HG03175 (cell line): ENCODE measurements around the gene COL27A1.

ENCODE experiments used
- ATAC-seq: cut with Tn5 transposase; IDR thresholded peaks from one replicate; pipeline ENCODE4 v1.9.1; 2021; ENCODE audit warnings: mild to moderate bottlenecking, moderate library complexity; ENCODE audit not compliant: unreplicated experiment

Gene COL27A1

GRCh38 chr9:114155263-114155994 is at the start of gene COL27A1:
Gene COL27A1, plus strand, starts transcription at chr9:114155537. Its CDS starts 414 bp downstream, at chr9:114155951.
- peak; percentile 90 for ATAC-seq

- ATAC-seq, result no peak
These were observed 47.9 kb upstream of the COL27A1 start for GRCh38 chr9:114107286-114108001.

- peak; percentile 70 for ATAC-seq
These were observed 47.1 kb upstream of the COL27A1 start for GRCh38 chr9:114108016-114108833.

GRCh38 chr9:114109124-114109523 is 46.2 kb upstream of the COL27A1 start:
- ATAC-seq, result no peak

GRCh38 chr9:114110180-114110579 is 45.2 kb upstream of the COL27A1 start:
- no peak for ATAC-seq

- no peak for ATAC-seq
These were observed 43.0 kb upstream of the COL27A1 start for GRCh38 chr9:114112325-114112724.

- ATAC-seq, result no peak
These were observed 42.4 kb upstream of the COL27A1 start for GRCh38 chr9:114112778-114113584.

GRCh38 chr9:114114364-114114763 is 41.0 kb upstream of the COL27A1 start:
- ATAC-seq, result no peak

GRCh38 chr9:114115654-114116125 is 39.6 kb upstream of the COL27A1 start:
- ATAC-seq, result no peak

GRCh38 chr9:114116126-114116747 is 39.1 kb upstream of the COL27A1 start:
- ATAC-seq, result no peak

- no peak for ATAC-seq
These were observed 37.7 kb upstream of the COL27A1 start for GRCh38 chr9:114117614-114117995.

- ATAC-seq, result no peak
These were observed 37.1 kb upstream of the COL27A1 start for GRCh38 chr9:114117996-114118830.

GRCh38 chr9:114119242-114120191 is 35.8 kb upstream of the COL27A1 start:
- no peak for ATAC-seq

GRCh38 chr9:114120192-114121014 is 34.9 kb upstream of the COL27A1 start:
- no peak for ATAC-seq

- no peak for ATAC-seq
These were observed 33.9 kb upstream of the COL27A1 start for GRCh38 chr9:114121227-114122135.
